ENCODE results near the gene PRSS2. TPM values are rescaled to one million over a fixed set of nuclear protein-coding genes. Genes with fewer than 3 reads are reported as not detected.

PRSS2 gene
- total RNA-seq, 1 donor from 2014 or later: not detected

DNA sequence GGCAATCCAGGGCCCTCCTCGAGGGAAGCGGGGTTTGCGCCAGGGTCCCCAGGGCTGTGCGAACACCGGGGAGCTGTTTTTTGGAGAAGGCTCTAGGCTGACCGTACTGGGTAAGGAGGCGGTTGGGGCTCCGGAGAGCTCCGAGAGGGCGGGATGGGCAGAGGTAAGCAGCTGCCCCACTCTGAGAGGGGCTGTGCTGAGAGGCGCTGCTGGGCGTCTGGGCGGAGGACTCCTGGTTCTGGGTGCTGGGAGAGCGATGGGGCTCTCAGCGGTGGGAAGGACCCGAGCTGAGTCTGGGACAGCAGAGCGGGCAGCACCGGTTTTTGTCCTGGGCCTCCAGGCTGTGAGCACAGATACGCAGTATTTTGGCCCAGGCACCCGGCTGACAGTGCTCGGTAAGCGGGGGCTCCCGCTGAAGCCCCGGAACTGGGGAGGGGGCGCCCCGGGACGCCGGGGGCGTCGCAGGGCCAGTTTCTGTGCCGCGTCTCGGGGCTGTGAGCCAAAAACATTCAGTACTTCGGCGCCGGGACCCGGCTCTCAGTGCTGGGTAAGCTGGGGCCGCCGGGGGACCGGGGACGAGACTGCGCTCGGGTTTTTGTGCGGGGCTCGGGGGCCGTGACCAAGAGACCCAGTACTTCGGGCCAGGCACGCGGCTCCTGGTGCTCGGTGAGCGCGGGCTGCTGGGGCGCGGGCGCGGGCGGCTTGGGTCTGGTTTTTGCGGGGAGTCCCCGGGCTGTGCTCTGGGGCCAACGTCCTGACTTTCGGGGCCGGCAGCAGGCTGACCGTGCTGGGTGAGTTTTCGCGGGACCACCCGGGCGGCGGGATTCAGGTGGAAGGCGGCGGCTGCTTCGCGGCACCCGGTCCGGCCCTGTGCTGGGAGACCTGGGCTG, 26.0 kb downstream of the PRSS2 start:
- H3K27me3 Mint-ChIP-seq: no peaks in the 10 kb centered on the region
- DNase-seq: peak; percentile 73
- peaks cover 87% of the 10 kb centered on the region for H3K36me3 Mint-ChIP-seq (ENCODE audit: low read depth)
- H3K27ac Mint-ChIP-seq: peak overlapping the region; percentile 99
- H3K4me3 Mint-ChIP-seq: peak overlapping the region; percentile 100
- peaks cover 65% of the 10 kb centered on the region for H3K4me1 Mint-ChIP-seq
- no peaks in the 10 kb centered on the region for H3K9me3 Mint-ChIP-seq
- intact Hi-C loops (cut with micrococcal nuclease): no loop called here

- no peaks in the 10 kb centered on the region for H3K9me3 Mint-ChIP-seq
- H3K4me3 Mint-ChIP-seq: peak overlapping the region; percentile 100
- peaks cover 88% of the 10 kb centered on the region for H3K36me3 Mint-ChIP-seq (ENCODE audit: low read depth)
- H3K27me3 Mint-ChIP-seq: no peaks in the 10 kb centered on the region
- intact Hi-C loops (cut with micrococcal nuclease): loop anchor here (1.0 to 2.0 kb wide), 3 partner anchors 7 to 183 kb away; no protein-coding TSS in a partner anchor
- H3K27ac Mint-ChIP-seq: peak overlapping the region; percentile 99
- DNase-seq: peak; percentile 78
- H3K4me1 Mint-ChIP-seq: peaks cover 70% of the 10 kb centered on the region
Observed at GRCh38 chr7:142797391-142798377, 26.9 kb downstream of the PRSS2 start.

- peak overlapping the region; percentile 100 for H3K4me3 Mint-ChIP-seq
Observed at GRCh38 chr7:142798451-142799436, 28.0 kb downstream of the PRSS2 start.

GRCh38 chr7:142799437-142799835, 28.7 kb downstream of the PRSS2 start:
- H3K27me3 Mint-ChIP-seq: no peaks in the 10 kb centered on the region
- peaks cover 70% of the 10 kb centered on the region for H3K4me1 Mint-ChIP-seq
- no peaks in the 10 kb centered on the region for H3K9me3 Mint-ChIP-seq
- peak; percentile 71 for DNase-seq
- peak overlapping the region; percentile 99 for H3K27ac Mint-ChIP-seq
- peaks cover 88% of the 10 kb centered on the region for H3K36me3 Mint-ChIP-seq (ENCODE audit: low read depth)
- H3K4me3 Mint-ChIP-seq: peak overlapping the region; percentile 100
- intact Hi-C loops (cut with micrococcal nuclease): loop anchor here (1.0 to 2.0 kb wide), 2 partner anchors 10 to 185 kb away; no protein-coding TSS in a partner anchor

More at GRCh38 chr7:142798451-142799436, 28.0 kb downstream of the PRSS2 start:
- Mint-ChIP-seq H3K36me3 (ENCODE audit: low read depth) (peaks cover 88% of the 10 kb centered on the region), H3K27ac (peak overlapping the region; percentile 99), H3K4me1 (peaks cover 70% of the 10 kb centered on the region), H3K9me3 (no peaks in the 10 kb centered on the region), H3K27me3 (no peaks in the 10 kb centered on the region)
- DNase-seq: peak; percentile 80
- intact Hi-C loops (cut with micrococcal nuclease): loop anchor here (1.0 to 2.0 kb wide), 4 partner anchors 8 to 184 kb away; no protein-coding TSS in a partner anchor

DNA sequence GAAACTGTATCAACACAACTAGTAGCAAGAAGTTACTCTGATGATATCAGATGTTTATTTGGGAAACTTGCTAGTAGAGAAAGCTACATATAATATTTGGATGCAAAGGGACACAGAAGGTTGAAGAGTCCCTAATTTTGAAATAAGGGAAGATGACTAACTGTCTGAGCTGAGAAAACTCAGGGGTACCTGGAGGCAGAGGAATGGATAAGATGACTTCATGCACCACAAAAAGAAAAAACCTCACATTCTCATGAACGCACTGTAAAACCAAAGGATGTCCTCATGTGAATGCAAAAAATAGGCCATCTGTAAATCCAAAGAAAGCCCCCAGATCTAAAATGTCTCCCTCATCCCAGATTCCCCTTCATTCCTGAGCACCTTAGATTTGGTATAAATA, 29.3 kb downstream of the PRSS2 start:
- H3K4me3 Mint-ChIP-seq: peak overlapping the region; percentile 100
- peaks cover 70% of the 10 kb centered on the region for H3K4me1 Mint-ChIP-seq
- peak overlapping the region; percentile 99 for H3K27ac Mint-ChIP-seq
- intact Hi-C loops (cut with micrococcal nuclease): loop anchor here (10.0 kb wide), 1 partner anchor 1245 kb away; the partner anchor contains the start of gene AGK
- DNase-seq: peak; percentile 70
- peaks cover 91% of the 10 kb centered on the region for H3K36me3 Mint-ChIP-seq (ENCODE audit: low read depth)
- no peaks in the 10 kb centered on the region for H3K27me3 Mint-ChIP-seq
- H3K9me3 Mint-ChIP-seq: no peaks in the 10 kb centered on the region

DNA sequence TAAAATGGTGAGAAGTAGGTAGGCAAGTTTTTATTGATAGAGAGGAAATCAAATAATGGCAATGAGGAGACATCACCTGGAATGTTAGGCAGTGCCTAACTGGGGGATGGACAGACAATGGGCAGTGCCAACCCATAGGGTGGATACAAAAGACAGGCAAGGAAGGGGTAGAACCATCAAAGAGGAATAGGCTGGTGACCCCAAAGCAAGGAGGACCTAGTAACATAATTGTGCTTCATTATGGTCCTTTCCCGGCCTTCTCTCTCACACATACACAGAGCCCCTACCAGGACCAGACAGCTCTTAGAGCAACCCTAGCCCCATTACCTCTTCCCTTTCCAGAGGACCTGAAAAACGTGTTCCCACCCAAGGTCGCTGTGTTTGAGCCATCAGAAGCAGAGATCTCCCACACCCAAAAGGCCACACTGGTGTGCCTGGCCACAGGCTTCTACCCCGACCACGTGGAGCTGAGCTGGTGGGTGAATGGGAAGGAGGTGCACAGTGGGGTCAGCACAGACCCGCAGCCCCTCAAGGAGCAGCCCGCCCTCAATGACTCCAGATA, 30.0 kb downstream of the PRSS2 start:
- H3K9me3 Mint-ChIP-seq: no peaks in the 10 kb centered on the region
- intact Hi-C loops (cut with micrococcal nuclease): loop anchor here (10.0 kb wide), 1 partner anchor 1246 kb away; the partner anchor contains the start of gene AGK
- no peaks in the 10 kb centered on the region for H3K27me3 Mint-ChIP-seq
- peak overlapping the region; percentile 100 for H3K4me3 Mint-ChIP-seq
- H3K27ac Mint-ChIP-seq: peak overlapping the region; percentile 99
- DNase-seq: peak; percentile 68
- H3K4me1 Mint-ChIP-seq: peaks cover 72% of the 10 kb centered on the region
- peaks cover 91% of the 10 kb centered on the region for H3K36me3 Mint-ChIP-seq (ENCODE audit: low read depth)

DNA sequence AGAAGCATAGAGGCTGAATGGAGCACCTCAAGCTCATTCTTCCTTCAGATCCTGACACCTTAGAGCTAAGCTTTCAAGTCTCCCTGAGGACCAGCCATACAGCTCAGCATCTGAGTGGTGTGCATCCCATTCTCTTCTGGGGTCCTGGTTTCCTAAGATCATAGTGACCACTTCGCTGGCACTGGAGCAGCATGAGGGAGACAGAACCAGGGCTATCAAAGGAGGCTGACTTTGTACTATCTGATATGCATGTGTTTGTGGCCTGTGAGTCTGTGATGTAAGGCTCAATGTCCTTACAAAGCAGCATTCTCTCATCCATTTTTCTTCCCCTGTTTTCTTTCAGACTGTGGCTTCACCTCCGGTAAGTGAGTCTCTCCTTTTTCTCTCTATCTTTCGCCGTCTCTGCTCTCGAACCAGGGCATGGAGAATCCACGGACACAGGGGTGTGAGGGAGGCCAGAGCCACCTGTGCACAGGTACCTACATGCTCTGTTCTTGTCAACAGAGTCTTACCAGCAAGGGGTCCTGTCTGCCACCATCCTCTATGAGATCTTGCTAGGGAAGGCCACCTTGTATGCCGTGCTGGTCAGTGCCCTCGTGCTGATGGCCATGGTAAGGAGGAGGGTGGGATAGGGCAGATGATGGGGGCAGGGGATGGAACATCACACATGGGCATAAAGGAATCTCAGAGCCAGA, 31.0 kb downstream of the PRSS2 start:
- peaks cover 86% of the 10 kb centered on the region for H3K36me3 Mint-ChIP-seq (ENCODE audit: low read depth)
- intact Hi-C loops (cut with micrococcal nuclease): loop anchor here (10.0 kb wide), 1 partner anchor 1247 kb away; the partner anchor contains the start of gene AGK
- H3K4me3 Mint-ChIP-seq: peak overlapping the region; percentile 100
- peak overlapping the region; percentile 99 for H3K27ac Mint-ChIP-seq
- no peaks in the 10 kb centered on the region for H3K27me3 Mint-ChIP-seq
- no peaks in the 10 kb centered on the region for H3K9me3 Mint-ChIP-seq
- peaks cover 81% of the 10 kb centered on the region for H3K4me1 Mint-ChIP-seq
- DNase-seq: peak; percentile 65

- intact Hi-C loops (cut with micrococcal nuclease): loop anchor here (10.0 kb wide), 1 partner anchor 1248 kb away; the partner anchor contains the start of gene AGK
- Mint-ChIP-seq H3K27me3 (no peaks in the 10 kb centered on the region), H3K4me3 (peak overlapping the region; percentile 100), H3K9me3 (no peaks in the 10 kb centered on the region), H3K4me1 (peaks cover 87% of the 10 kb centered on the region), H3K27ac (peak overlapping the region; percentile 99), H3K36me3 (ENCODE audit: low read depth) (peaks cover 85% of the 10 kb centered on the region)
- peak; percentile 56 for DNase-seq
Observed at GRCh38 chr7:142802301-142802700, 31.5 kb downstream of the PRSS2 start.

GRCh38 chr7:142803901-142804300, 33.1 kb downstream of the PRSS2 start:
- peak; percentile 55 for DNase-seq
- peaks cover 69% of the 10 kb centered on the region for H3K36me3 Mint-ChIP-seq (ENCODE audit: low read depth)
- H3K27me3 Mint-ChIP-seq: no peaks in the 10 kb centered on the region
- H3K27ac Mint-ChIP-seq: peak overlapping the region; percentile 99
- H3K9me3 Mint-ChIP-seq: no peaks in the 10 kb centered on the region
- H3K4me3 Mint-ChIP-seq: peak overlapping the region; percentile 100
- peaks cover 91% of the 10 kb centered on the region for H3K4me1 Mint-ChIP-seq
- intact Hi-C loops (cut with micrococcal nuclease): loop anchor here (10.0 kb wide), 1 partner anchor 1249 kb away; the partner anchor contains the start of gene AGK

GRCh38 chr7:142804728-142805207, 34.0 kb downstream of the PRSS2 start:
- Mint-ChIP-seq H3K9me3 (no peaks in the 10 kb centered on the region), H3K36me3 (ENCODE audit: low read depth) (peaks cover 63% of the 10 kb centered on the region), H3K4me1 (peaks cover 91% of the 10 kb centered on the region), H3K27me3 (no peaks in the 10 kb centered on the region), H3K4me3 (peak overlapping the region; percentile 100), H3K27ac (peak overlapping the region; percentile 99)
- intact Hi-C loops (cut with micrococcal nuclease): loop anchor here (5.0 to 10.0 kb wide), 4 partner anchors 438 to 1250 kb away; partner anchors contain the start of genes AGK, SSBP1 and TCAF1
- DNase-seq: peak; percentile 76

- H3K9me3 Mint-ChIP-seq: no peaks in the 10 kb centered on the region
- peak overlapping the region; percentile 100 for H3K4me3 Mint-ChIP-seq
- peak overlapping the region; percentile 99 for H3K27ac Mint-ChIP-seq
- DNase-seq: peak; percentile 61
- peaks cover 55% of the 10 kb centered on the region for H3K36me3 Mint-ChIP-seq (ENCODE audit: low read depth)
- no peaks in the 10 kb centered on the region for H3K27me3 Mint-ChIP-seq
- peaks cover 90% of the 10 kb centered on the region for H3K4me1 Mint-ChIP-seq
- intact Hi-C loops (cut with micrococcal nuclease): loop anchor here (5.0 to 10.0 kb wide), 4 partner anchors 437 to 1251 kb away; partner anchors contain the start of genes AGK, SSBP1 and TCAF1
Observed at GRCh38 chr7:142805350-142806021, 34.7 kb downstream of the PRSS2 start.

All from activated CD4-positive, alpha-beta T cell treated with anti-CD3 and anti-CD28 coated beads, Interleukin-2, amount 10 ng/mL, durations not matched to agents 24 days and 14 days (primary cell).